Naive thymus-derived CD4-positive, alpha-beta T cell (primary cell): ENCODE measurements around the gene EGFR. TPM values are rescaled to one million over a fixed set of nuclear protein-coding genes. Genes with fewer than 3 reads are reported as not detected.

ENCODE experiments used
- ATAC-seq: fragments of 150-1000 bp; cut with Tn5 transposase; 2 replicates; pipeline ENCODE4 v1.10.0; 2021; ENCODE audit warnings: mild to moderate bottlenecking, moderate library complexity
- CTCF ChIA-PET: fragments of 350-600 bp; sonication (Branson Sonifier 250); formaldehyde crosslinking; loops from one replicate; lab custom pipeline; 2021; ENCODE audit warnings: antibody characterized with exemption; lab: Charles Lee
- POLR2A ChIA-PET: fragments of 350-600 bp; sonication (Branson Sonifier 250); formaldehyde crosslinking; loops from one replicate; lab custom pipeline; 2021; ENCODE audit warnings: antibody characterized with exemption, inconsistent platforms; lab: Charles Lee
- DNase-seq, 9 donors: peaks; one replicate each; pipeline versions ENCODE4 v3.0.0 to v3.0.0-alpha.2; 2020 to 2022; ENCODE audit warnings: mixed read lengths in 1 of 9
- H3K27ac ChIP-seq: one replicate; pipeline ENCODE4 v1.7.0; 2013; ENCODE audit warnings: mild to moderate bottlenecking, low read depth, low read length, moderate library complexity
- H3K27me3 ChIP-seq, 2 donors: one replicate each; pipeline ENCODE4 v1.7.0; 2013; ENCODE audit warnings: low read length in 2 of 2, mild to moderate bottlenecking in 2 of 2, moderate library complexity in 2 of 2; ENCODE audit not compliant: control insufficient read depth in 2 of 2, insufficient read depth in 2 of 2
- H3K36me3 ChIP-seq, 3 experiments: 1 replicate in 2 of 3; 2 replicates in 1 of 3; pipeline ENCODE4 v1.7.0; 2013; ENCODE audit warnings: low read length in 3 of 3, mild to moderate bottlenecking in 3 of 3, moderate library complexity in 1 of 3; ENCODE audit not compliant: insufficient read depth in 3 of 3, control insufficient read depth in 2 of 3
- H3K4me1 ChIP-seq, 2 donors: one replicate each; pipeline ENCODE4 v1.7.0; 2013; ENCODE audit warnings: low read length in 2 of 2, mild to moderate bottlenecking in 2 of 2, moderate library complexity in 1 of 2; ENCODE audit not compliant: control insufficient read depth in 2 of 2, insufficient read depth in 2 of 2
- H3K4me3 ChIP-seq: 2 replicates; pipeline ENCODE4 v1.7.0; 2013; ENCODE audit warnings: mild to moderate bottlenecking, low read length
- H3K9me3 ChIP-seq, 3 experiments: 1 replicate in 2 of 3; 2 replicates in 1 of 3; pipeline ENCODE4 v1.7.0; 2013; ENCODE audit warnings: low read length in 3 of 3; ENCODE audit not compliant: control insufficient read depth in 2 of 3
- H3K27ac Mint-ChIP-seq, 9 donors: one replicate each; pipeline ENCODE4 v1.8.0; 2020 to 2022; ENCODE audit warnings: mixed read lengths in 9 of 9, mild to moderate bottlenecking in 8 of 9, moderate library complexity in 5 of 9, inconsistent platforms in 2 of 9
- H3K27me3 Mint-ChIP-seq, 5 donors: one replicate each; pipeline ENCODE4 v1.8.0; 2021 to 2022; ENCODE audit warnings: mixed read lengths in 5 of 5, mild to moderate bottlenecking in 1 of 5
- H3K36me3 Mint-ChIP-seq, 5 donors: one replicate each; pipeline ENCODE4 v1.8.0; 2020 to 2022; ENCODE audit warnings: mixed read lengths in 5 of 5, mild to moderate bottlenecking in 3 of 5, inconsistent platforms in 1 of 5
- H3K4me1 Mint-ChIP-seq, 7 donors: one replicate each; pipeline ENCODE4 v1.8.0; 2020 to 2022; ENCODE audit warnings: mixed read lengths in 7 of 7, mild to moderate bottlenecking in 3 of 7, inconsistent platforms in 1 of 7
- H3K4me3 Mint-ChIP-seq, 10 donors: one replicate each; pipeline ENCODE4 v1.8.0; 2020 to 2022; ENCODE audit warnings: mild to moderate bottlenecking in 10 of 10, mixed read lengths in 10 of 10, moderate library complexity in 6 of 10, inconsistent platforms in 2 of 10
- H3K9me3 Mint-ChIP-seq, 11 donors: one replicate each; pipeline ENCODE4 v1.8.0; 2020 to 2022; ENCODE audit warnings: mixed read lengths in 11 of 11, mild to moderate bottlenecking in 4 of 11, inconsistent platforms in 1 of 11, moderate library complexity in 1 of 11
- intact Hi-C, 2 donors: fragments of 100-400 bp; cut with micrococcal nuclease; formaldehyde crosslinking; loops; one replicate each; pipeline ENCODE4 v1.15.1; 2023
- polyA plus RNA-seq, 2 donors: library from polyadenylated mRNA; unstranded; fragments of 300-500 nt; fragmentation: Illumina TruSeq; gene quantifications; one replicate each; pipeline ENCODE4 v1.2.3, GENCODE V29; 2021
- total RNA-seq, 6 experiments: library from RNA in 5 of 6; stranded (reverse) in 5 of 6; gene quantifications; 1 replicate in 5 of 6; 2 replicates in 1 of 6; pipeline ENCODE4 v1.2.3 and lab custom pipeline; 2021 to 2026

Gene EGFR
- total and polyA plus RNA-seq, 7 experiments from 2014 or later, result 0.16 TPM; not detected in 6

- no peaks in the 10 kb centered on the region for H3K36me3 ChIP-seq
- Mint-ChIP-seq H3K4me1 (no peaks in the 10 kb centered on the region), H3K27me3 (peaks cover 13 to 33% (median 21%) of the 10 kb centered on the region in 5 donors), H3K27ac (no peak overlapping the region), H3K4me3 (no peak overlapping the region), H3K9me3 (peaks cover 0 to 23% (median 8%) of the 10 kb centered on the region in 11 donors), H3K36me3 (peaks cover 0 to 3% (median 0%) of the 10 kb centered on the region in 5 donors)
- ATAC-seq (no peak), DNase-seq (peak in 1 of 9 donors; percentile 3)
- H3K27me3 ChIP-seq, result no peaks in the 10 kb centered on the region
- no peak overlapping the region for H3K4me3 ChIP-seq
- no peaks in the 10 kb centered on the region for H3K9me3 ChIP-seq
- POLR2A ChIA-PET, result no interaction called here
- intact Hi-C loops, result no loop called here
- CTCF ChIA-PET, result no interaction called here
- no peaks in the 10 kb centered on the region for H3K4me1 ChIP-seq
- no peak overlapping the region for H3K27ac ChIP-seq
Observed at GRCh38 chr7:55224111-55224510, 205.3 kb downstream of the EGFR start.

- H3K27ac Mint-ChIP-seq, result no peak overlapping the region
- no peak overlapping the region for H3K27ac ChIP-seq
- intact Hi-C loops, result no loop called here
- peaks cover 16 to 37% (median 28%) of the 10 kb centered on the region in 5 donors for H3K27me3 Mint-ChIP-seq
- H3K4me3 ChIP-seq, result no peak overlapping the region
- H3K9me3 ChIP-seq, result no peaks in the 10 kb centered on the region
- peaks cover 0 to 30% (median 12%) of the 10 kb centered on the region in 11 donors for H3K9me3 Mint-ChIP-seq
- ATAC-seq (no peak), DNase-seq (peak in 1 of 9 donors; percentile 2)
- H3K4me1 Mint-ChIP-seq, result no peaks in the 10 kb centered on the region
- no peaks in the 10 kb centered on the region for H3K4me1 ChIP-seq
- peaks cover 0 to 4% (median 0%) of the 10 kb centered on the region in 5 donors for H3K36me3 Mint-ChIP-seq
- POLR2A ChIA-PET, result no interaction called here
- H3K27me3 ChIP-seq, result no peaks in the 10 kb centered on the region
- H3K4me3 Mint-ChIP-seq, result no peak overlapping the region
- no peaks in the 10 kb centered on the region for H3K36me3 ChIP-seq
- CTCF ChIA-PET, result no interaction called here
Observed at GRCh38 chr7:55224810-55225209, 206.0 kb downstream of the EGFR start.

GRCh38 chr7:55230014-55230413 is 211.2 kb downstream of the EGFR start:
- Mint-ChIP-seq H3K9me3 (peaks cover 0 to 34% (median 17%) of the 10 kb centered on the region in 11 donors), H3K4me1 (no peaks in the 10 kb centered on the region), H3K36me3 (peaks cover 0 to 4% (median 0%) of the 10 kb centered on the region in 5 donors), H3K27ac (no peak overlapping the region), H3K27me3 (peaks cover 16 to 46% (median 24%) of the 10 kb centered on the region in 5 donors), H3K4me3 (no peak overlapping the region)
- Histone ChIP-seq H3K36me3 (no peaks in the 10 kb centered on the region), H3K27ac (no peak overlapping the region), H3K27me3 (no peaks in the 10 kb centered on the region), H3K4me3 (no peak overlapping the region), H3K9me3 (no peaks in the 10 kb centered on the region), H3K4me1 (no peaks in the 10 kb centered on the region)
- POLR2A ChIA-PET, result no interaction called here
- intact Hi-C loops, result no loop called here
- ATAC-seq (no peak), DNase-seq (no peak)
- CTCF ChIA-PET, result no interaction called here

GRCh38 chr7:55231736-55232280 is 213.0 kb downstream of the EGFR start:
- ATAC-seq (no peak), DNase-seq (no peak)
- Mint-ChIP-seq H3K27ac (no peak overlapping the region), H3K4me1 (no peaks in the 10 kb centered on the region), H3K27me3 (peaks cover 16 to 51% (median 29%) of the 10 kb centered on the region in 5 donors), H3K4me3 (no peak overlapping the region), H3K36me3 (peaks cover 0 to 4% (median 0%) of the 10 kb centered on the region in 5 donors), H3K9me3 (peaks cover 0 to 32% (median 14%) of the 10 kb centered on the region in 11 donors)
- Histone ChIP-seq H3K4me1 (no peaks in the 10 kb centered on the region), H3K36me3 (no peaks in the 10 kb centered on the region), H3K27me3 (no peaks in the 10 kb centered on the region), H3K9me3 (no peaks in the 10 kb centered on the region), H3K27ac (no peak overlapping the region), H3K4me3 (no peak overlapping the region)
- intact Hi-C loops, result no loop called here
- ChIA-PET POLR2A (no interaction called here), CTCF (no interaction called here)

- DNase-seq (no peak), ATAC-seq (no peak)
- Histone ChIP-seq H3K4me1 (no peaks in the 10 kb centered on the region), H3K27ac (no peak overlapping the region), H3K4me3 (no peak overlapping the region), H3K36me3 (no peaks in the 10 kb centered on the region), H3K9me3 (no peaks in the 10 kb centered on the region), H3K27me3 (no peaks in the 10 kb centered on the region)
- H3K9me3 Mint-ChIP-seq, result peaks cover 0 to 27% (median 13%) of the 10 kb centered on the region in 11 donors
- intact Hi-C loops, result no loop called here
- POLR2A ChIA-PET, result no interaction called here
- CTCF ChIA-PET, result no interaction called here
- no peaks in the 10 kb centered on the region for H3K4me1 Mint-ChIP-seq
- H3K4me3 Mint-ChIP-seq, result no peak overlapping the region
- H3K27ac Mint-ChIP-seq, result no peak overlapping the region
- peaks cover 11 to 46% (median 29%) of the 10 kb centered on the region in 5 donors for H3K27me3 Mint-ChIP-seq
- peaks cover 0 to 4% (median 0%) of the 10 kb centered on the region in 5 donors for H3K36me3 Mint-ChIP-seq
Observed at GRCh38 chr7:55233001-55233400, 214.2 kb downstream of the EGFR start.

GRCh38 chr7:55234408-55234807 is 215.6 kb downstream of the EGFR start:
- Histone ChIP-seq H3K27ac (no peak overlapping the region), H3K27me3 (no peaks in the 10 kb centered on the region), H3K9me3 (no peaks in the 10 kb centered on the region), H3K4me1 (no peaks in the 10 kb centered on the region), H3K36me3 (no peaks in the 10 kb centered on the region), H3K4me3 (no peak overlapping the region)
- peaks cover 0 to 15% (median 8%) of the 10 kb centered on the region in 11 donors for H3K9me3 Mint-ChIP-seq
- H3K27me3 Mint-ChIP-seq, result peaks cover 2 to 42% (median 19%) of the 10 kb centered on the region in 5 donors
- POLR2A ChIA-PET, result no interaction called here
- DNase-seq (no peak), ATAC-seq (no peak)
- H3K4me1 Mint-ChIP-seq, result no peaks in the 10 kb centered on the region
- intact Hi-C loops, result no loop called here
- no peaks in the 10 kb centered on the region for H3K36me3 Mint-ChIP-seq
- no peak overlapping the region for H3K27ac Mint-ChIP-seq
- no peak overlapping the region for H3K4me3 Mint-ChIP-seq
- CTCF ChIA-PET, result no interaction called here

GRCh38 chr7:55235115-55235514 is 216.3 kb downstream of the EGFR start:
- Mint-ChIP-seq H3K9me3 (peaks cover 0 to 8% (median 4%) of the 10 kb centered on the region in 11 donors), H3K27ac (no peak overlapping the region), H3K36me3 (no peaks in the 10 kb centered on the region), H3K4me3 (no peak overlapping the region), H3K4me1 (no peaks in the 10 kb centered on the region), H3K27me3 (peaks cover 2 to 43% (median 21%) of the 10 kb centered on the region in 5 donors)
- CTCF ChIA-PET, result no interaction called here
- intact Hi-C loops, result no loop called here
- no peaks in the 10 kb centered on the region for H3K4me1 ChIP-seq
- no peaks in the 10 kb centered on the region for H3K9me3 ChIP-seq
- H3K27me3 ChIP-seq, result no peaks in the 10 kb centered on the region
- no peak overlapping the region for H3K4me3 ChIP-seq
- H3K27ac ChIP-seq, result no peak overlapping the region
- ATAC-seq, result no peak
- H3K36me3 ChIP-seq, result no peaks in the 10 kb centered on the region
- no peak for DNase-seq
- POLR2A ChIA-PET, result no interaction called here
